ENCODE results near the gene RNF13. TPM values are rescaled to one million over a fixed set of nuclear protein-coding genes. Genes with fewer than 3 reads are reported as not detected.

Gene RNF13
- total RNA-seq, 1 experiment from 2014 or later = 36.5 TPM

- ChIA-PET CTCF (interaction anchor here (0.5 to 14.9 kb wide), 55 partner anchors 8 to 816 kb away, joined by 3 to 307 read pairs (median 5); partner anchors contain the start of gene COMMD2), POLR2A (interaction anchor here (0.7 to 1.6 kb wide), 4 partner anchors 9 to 831 kb away, joined by 3 to 5 read pairs (median 4); partner anchors contain the start of genes COMMD2 and SELENOT)
- Mint-ChIP-seq H3K4me3 (ENCODE audit: unreplicated experiment) (no peak overlapping the region), H3K27me3 (ENCODE audit: insufficient read depth, unreplicated experiment) (no peaks in the 10 kb centered on the region), H3K9me3 (ENCODE audit: unreplicated experiment) (no peaks in the 10 kb centered on the region), H3K36me3 (ENCODE audit: insufficient read depth, unreplicated experiment) (no peaks in the 10 kb centered on the region), H3K27ac (ENCODE audit: low read depth, unreplicated experiment) (no peak overlapping the region), H3K4me1 (ENCODE audit: insufficient read depth, unreplicated experiment) (no peaks in the 10 kb centered on the region)
- no TSS peak for BruUV-seq (replicated peaks)
- peak; percentile 56 for DNase-seq (ENCODE audit: unreplicated experiment)
- peak; percentile 81 for TF ChIP-seq CTCF (IDR thresholded peaks at IDR 0.05; ENCODE audit: unreplicated experiment)
- intact Hi-C loops (cut with micrococcal nuclease) = loop anchor here (1.0 kb wide), 2 partner anchors 259 to 277 kb away; no protein-coding TSS in a partner anchor
Measured at GRCh38 chr3:149771652-149772271, 41.3 kb upstream of the RNF13 start.

GRCh38 chr3:149772861-149773260 lies 40.2 kb upstream of the RNF13 start:
- no peaks in the 10 kb centered on the region for H3K27me3 Mint-ChIP-seq (ENCODE audit: insufficient read depth, unreplicated experiment)

GRCh38 chr3:149776170-149776569 lies 36.8 kb upstream of the RNF13 start:
- intact Hi-C loops (cut with micrococcal nuclease) = no loop called here
- ChIA-PET POLR2A (interaction anchor here (0.6 to 0.7 kb wide), 2 partner anchors 10 to 145 kb away, joined by 3 read pairs; no protein-coding TSS in a partner anchor), CTCF (interaction anchor here (0.6 to 7.2 kb wide), 5 partner anchors 10 to 264 kb away, joined by 3 to 51 read pairs (median 7); no protein-coding TSS in a partner anchor)
- Mint-ChIP-seq H3K27ac (ENCODE audit: low read depth, unreplicated experiment) (no peak overlapping the region), H3K4me1 (ENCODE audit: insufficient read depth, unreplicated experiment) (no peaks in the 10 kb centered on the region), H3K27me3 (ENCODE audit: insufficient read depth, unreplicated experiment) (no peaks in the 10 kb centered on the region), H3K4me3 (ENCODE audit: unreplicated experiment) (no peak overlapping the region), H3K36me3 (ENCODE audit: insufficient read depth, unreplicated experiment) (no peaks in the 10 kb centered on the region), H3K9me3 (ENCODE audit: unreplicated experiment) (no peaks in the 10 kb centered on the region)
- no peak for TF ChIP-seq CTCF (IDR thresholded peaks at IDR 0.05; ENCODE audit: unreplicated experiment)
- DNase-seq (ENCODE audit: unreplicated experiment) = no peak
- BruUV-seq (replicated peaks) = no TSS peak

More at GRCh38 chr3:149772861-149773260, 40.2 kb upstream of the RNF13 start:
- Mint-ChIP-seq H3K27ac (ENCODE audit: low read depth, unreplicated experiment) (no peak overlapping the region), H3K4me1 (ENCODE audit: insufficient read depth, unreplicated experiment) (no peaks in the 10 kb centered on the region), H3K36me3 (ENCODE audit: insufficient read depth, unreplicated experiment) (no peaks in the 10 kb centered on the region), H3K4me3 (ENCODE audit: unreplicated experiment) (no peak overlapping the region), H3K9me3 (ENCODE audit: unreplicated experiment) (no peaks in the 10 kb centered on the region)
- intact Hi-C loops (cut with micrococcal nuclease) = no loop called here
- ChIA-PET POLR2A (interaction anchor here (1.4 to 1.6 kb wide), 2 partner anchors 10 to 20 kb away, joined by 3 to 5 read pairs; partner anchors contain the start of gene COMMD2), CTCF (interaction anchor here (0.6 to 14.9 kb wide), 25 partner anchors 7 to 982 kb away, joined by 3 to 307 read pairs (median 5); partner anchors contain the start of genes ANKUB1 and COMMD2)
- DNase-seq (ENCODE audit: unreplicated experiment) = no peak
- no peak for TF ChIP-seq CTCF (IDR thresholded peaks at IDR 0.05; ENCODE audit: unreplicated experiment)
- BruUV-seq (replicated peaks) = no TSS peak

- H3K27me3 Mint-ChIP-seq (ENCODE audit: insufficient read depth, unreplicated experiment) = no peaks in the 10 kb centered on the region
- no peaks in the 10 kb centered on the region for H3K4me1 Mint-ChIP-seq (ENCODE audit: insufficient read depth, unreplicated experiment)
- no peaks in the 10 kb centered on the region for H3K36me3 Mint-ChIP-seq (ENCODE audit: insufficient read depth, unreplicated experiment)
- H3K4me3 Mint-ChIP-seq (ENCODE audit: unreplicated experiment) = no peak overlapping the region
- TF ChIP-seq CTCF (IDR thresholded peaks at IDR 0.05; ENCODE audit: unreplicated experiment) = no peak
- ChIA-PET POLR2A (interaction anchor here (1.1 kb wide), 1 partner anchor 14 kb away, joined by 3 read pairs; no protein-coding TSS in a partner anchor), CTCF (interaction anchor here (0.6 to 7.2 kb wide), 5 partner anchors 12 to 41 kb away, joined by 3 to 51 read pairs (median 7); no protein-coding TSS in a partner anchor)
- no peak for DNase-seq (ENCODE audit: unreplicated experiment)
- no peaks in the 10 kb centered on the region for H3K9me3 Mint-ChIP-seq (ENCODE audit: unreplicated experiment)
- no TSS peak for BruUV-seq (replicated peaks)
- H3K27ac Mint-ChIP-seq (ENCODE audit: low read depth, unreplicated experiment) = no peak overlapping the region
- intact Hi-C loops (cut with micrococcal nuclease) = no loop called here
Measured at GRCh38 chr3:149777414-149778214, 35.4 kb upstream of the RNF13 start.

All from MCF 10A (cell line).